ENCODE results near the gene PHETA1.

DNA sequence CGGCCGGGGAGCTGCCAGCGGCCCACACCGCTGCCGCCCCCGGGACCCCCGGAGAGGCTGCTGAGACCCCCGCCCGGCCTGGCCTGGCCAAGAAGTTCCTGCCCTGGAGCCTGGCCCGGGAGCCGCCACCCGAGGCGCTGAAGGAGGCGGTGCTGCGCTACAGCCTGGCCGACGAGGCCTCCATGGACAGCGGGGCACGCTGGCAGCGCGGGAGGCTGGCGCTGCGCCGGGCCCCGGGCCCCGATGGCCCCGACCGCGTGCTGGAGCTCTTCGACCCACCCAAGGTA lies 49.6 kb upstream of the PHETA1 start:
- TF ChIP-seq EZH2phosphoT487 (IDR thresholded peaks at IDR 0.05; ENCODE audit: insufficient read depth, low read depth) (no peak), EZH2 (IDR thresholded peaks at IDR 0.05; ENCODE audit: insufficient read depth, poor library complexity, severe bottlenecking) (no peak)

Measured in GM23248 (cell line).